ENCODE results near the gene OGFR. TPM values are rescaled to one million over a fixed set of nuclear protein-coding genes. Genes with fewer than 3 reads are reported as not detected.

OGFR gene
- total RNA-seq, 1 experiment from 2014 or later: 46.1 TPM

GRCh38 chr20:62796699-62797491 is 7.7 kb upstream of the OGFR start:
- H3K27ac ChIP-seq (ENCODE audit: low read depth, low read length, poor library complexity, severe bottlenecking): peak overlapping the region; percentile 88
- H3K4me1 ChIP-seq (ENCODE audit: insufficient read depth, low read length, poor library complexity, severe bottlenecking): peaks cover 21% of the 10 kb centered on the region
- ChIA-PET POLR2A (ENCODE audit: low non-redundant PET) (interaction anchor here (1.0 kb wide), 1 partner anchor 100 kb away, joined by 4 read pairs; no protein-coding TSS in a partner anchor), CTCF (no interaction called here)
- H3K4me3 ChIP-seq (ENCODE audit: low read depth, low read length, poor library complexity, severe bottlenecking): peak overlapping the region; percentile 62
- intact Hi-C loops (cut with micrococcal nuclease; ENCODE audit: unreplicated experiment): no loop called here
- TF ChIP-seq CTCF (conservative IDR thresholded peaks at IDR 0.05; ENCODE audit: low read depth, low read length) (no peak), EZH2 (IDR thresholded peaks at IDR 0.05; ENCODE audit: borderline replicate concordance, low read depth, low read length, poor library complexity, severe bottlenecking) (no peak)
- H3K9me3 ChIP-seq (ENCODE audit: low read depth, low read length, poor library complexity, severe bottlenecking): no peaks in the 10 kb centered on the region
- DNase-seq (ENCODE audit: low spot score): no peak
- no peaks in the 10 kb centered on the region for H3K27me3 ChIP-seq (replicated peaks; ENCODE audit: insufficient read depth, low read depth, low read length, poor library complexity)
- peaks cover 37% of the 10 kb centered on the region for H3K36me3 ChIP-seq (ENCODE audit: insufficient read depth, low read length, poor library complexity, severe bottlenecking)
- BruUV-seq (replicated peaks): no TSS peak

GRCh38 chr20:62797671-62798532 is 6.7 kb upstream of the OGFR start:
- peak overlapping the region; percentile 45 for H3K4me3 ChIP-seq (ENCODE audit: low read depth, low read length, poor library complexity, severe bottlenecking)
- H3K9me3 ChIP-seq (ENCODE audit: low read depth, low read length, poor library complexity, severe bottlenecking): no peaks in the 10 kb centered on the region
- peaks cover 21% of the 10 kb centered on the region for H3K4me1 ChIP-seq (ENCODE audit: insufficient read depth, low read length, poor library complexity, severe bottlenecking)
- H3K27ac ChIP-seq (ENCODE audit: low read depth, low read length, poor library complexity, severe bottlenecking): peak overlapping the region; percentile 45
- H3K27me3 ChIP-seq (replicated peaks; ENCODE audit: insufficient read depth, low read depth, low read length, poor library complexity): no peaks in the 10 kb centered on the region
- peaks cover 37% of the 10 kb centered on the region for H3K36me3 ChIP-seq (ENCODE audit: insufficient read depth, low read length, poor library complexity, severe bottlenecking)
- CTCF ChIA-PET: no interaction called here
- POLR2A ChIA-PET (ENCODE audit: low non-redundant PET): no interaction called here
- BruUV-seq (replicated peaks): no TSS peak
- TF ChIP-seq CTCF (conservative IDR thresholded peaks at IDR 0.05; ENCODE audit: low read depth, low read length) (no peak), EZH2 (IDR thresholded peaks at IDR 0.05; ENCODE audit: borderline replicate concordance, low read depth, low read length, poor library complexity, severe bottlenecking) (no peak)
- intact Hi-C loops (cut with micrococcal nuclease; ENCODE audit: unreplicated experiment): no loop called here
- no peak for DNase-seq (ENCODE audit: low spot score)

GRCh38 chr20:62799036-62799435 is 5.6 kb upstream of the OGFR start:
- Histone ChIP-seq H3K27me3 (replicated peaks; ENCODE audit: insufficient read depth, low read depth, low read length, poor library complexity) (no peaks in the 10 kb centered on the region), H3K27ac (ENCODE audit: low read depth, low read length, poor library complexity, severe bottlenecking) (no peak overlapping the region), H3K4me3 (ENCODE audit: low read depth, low read length, poor library complexity, severe bottlenecking) (no peak overlapping the region), H3K9me3 (ENCODE audit: low read depth, low read length, poor library complexity, severe bottlenecking) (no peaks in the 10 kb centered on the region), H3K4me1 (ENCODE audit: insufficient read depth, low read length, poor library complexity, severe bottlenecking) (peaks cover 17% of the 10 kb centered on the region), H3K36me3 (ENCODE audit: insufficient read depth, low read length, poor library complexity, severe bottlenecking) (peaks cover 37% of the 10 kb centered on the region)
- TF ChIP-seq EZH2 (IDR thresholded peaks at IDR 0.05; ENCODE audit: borderline replicate concordance, low read depth, low read length, poor library complexity, severe bottlenecking) (no peak), CTCF (conservative IDR thresholded peaks at IDR 0.05; ENCODE audit: low read depth, low read length) (no peak)
- no TSS peak for BruUV-seq (replicated peaks)
- DNase-seq (ENCODE audit: low spot score): no peak
- ChIA-PET POLR2A (ENCODE audit: low non-redundant PET) (no interaction called here), CTCF (no interaction called here)
- intact Hi-C loops (cut with micrococcal nuclease; ENCODE audit: unreplicated experiment): no loop called here
